Measurements from ENCODE around the gene EPHB2.

- TF ChIP-seq CTCF (IDR thresholded peaks at IDR 0.05): no peak
- no peak for TF ChIP-seq POLR2AphosphoS5 (IDR thresholded peaks at IDR 0.05)
- no peak for TF ChIP-seq POLR2A (IDR thresholded peaks at IDR 0.05)
- no peak for TF ChIP-seq EP300 (IDR thresholded peaks at IDR 0.05)
These were observed 19.4 kb upstream of the EPHB2 start for GRCh38 chr1:22691031-22691753.

All from suprapubic skin (tissue), 4 donors.